Natural killer cell (primary cell): ENCODE data around the gene PUDP. TPM values are rescaled to one million over a fixed set of nuclear protein-coding genes. Genes with fewer than 3 reads are reported as not detected.
A peak's percentile ranks its signal among the peaks of the same experiment; 100 is the strongest.

Source experiments
- ATAC-seq, 3 donors: fragments of 150-1000 bp in 2 of 3; fragments of 200-7000 bp in 1 of 3; cut with Tn5 transposase; 1 replicate in 1 of 3; 2 replicates in 2 of 3; pipeline ENCODE4 v1.10.0; 2021; ENCODE audit warnings: mild to moderate bottlenecking in 2 of 3, moderate library complexity in 2 of 3
- DNase-seq, 2 donors: peaks; one replicate each; pipeline versions ENCODE4 v3.0.0 to v3.0.0-alpha.2; 2013 to 2021; ENCODE audit warnings: mixed read lengths in 1 of 2
- H3K27ac ChIP-seq: one replicate; pipeline ENCODE4 v1.5.1; 2013; ENCODE audit warnings: mild to moderate bottlenecking, low read length
- H3K27me3 ChIP-seq: one replicate; pipeline ENCODE4 v1.6.1; 2013; ENCODE audit warnings: low read length; ENCODE audit not compliant: control insufficient read depth, insufficient read depth
- H3K36me3 ChIP-seq: one replicate; pipeline ENCODE4 v1.6.1; 2013; ENCODE audit warnings: low read length; ENCODE audit not compliant: control insufficient read depth, insufficient read depth
- H3K4me1 ChIP-seq: one replicate; pipeline ENCODE4 v1.6.1; 2013; ENCODE audit warnings: low read length; ENCODE audit not compliant: control insufficient read depth, insufficient read depth
- H3K4me3 ChIP-seq: one replicate; pipeline ENCODE4 v1.5.1; 2013; ENCODE audit warnings: low read length
- H3K9me3 ChIP-seq: one replicate; pipeline ENCODE4 v1.6.1; 2013; ENCODE audit warnings: low read length; ENCODE audit not compliant: control insufficient read depth, insufficient read depth
- H3K27ac Mint-ChIP-seq, 2 donors: one replicate each; pipeline ENCODE4 v1.8.0; 2022; ENCODE audit warnings: mild to moderate bottlenecking in 2 of 2, mixed read lengths in 2 of 2, moderate library complexity in 1 of 2
- H3K27me3 Mint-ChIP-seq, 2 donors: one replicate each; pipeline ENCODE4 v1.8.0; 2022; ENCODE audit warnings: low read depth in 2 of 2, mixed read lengths in 2 of 2
- H3K36me3 Mint-ChIP-seq: one replicate; pipeline ENCODE4 v1.8.0; 2022; ENCODE audit warnings: mixed read lengths
- H3K4me1 Mint-ChIP-seq, 2 donors: one replicate each; pipeline ENCODE4 v1.8.0; 2022; ENCODE audit warnings: mixed read lengths in 2 of 2
- H3K4me3 Mint-ChIP-seq: one replicate; pipeline ENCODE4 v1.8.0; 2022; ENCODE audit warnings: mild to moderate bottlenecking, moderate library complexity, mixed read lengths
- H3K9me3 Mint-ChIP-seq, 2 donors: one replicate each; pipeline ENCODE4 v1.8.0; 2022; ENCODE audit warnings: mixed read lengths in 2 of 2
- CTCF ChIP-seq: fragments of 200-600 bp; IDR thresholded peaks from one replicate; pipeline ENCODE4 v1.8.0; 2022; ENCODE audit warnings: antibody characterized with exemption
- WGBS: methylation state at CpG from one replicate; pipeline ENCODE4 v1.1.7; 2013; ENCODE audit warnings: missing lambda C conversion rate; ENCODE audit not compliant: insufficient coverage; 5-methylcytosine and 5-hydroxymethylcytosine counted together
- intact Hi-C: fragments of 100-400 bp; cut with micrococcal nuclease; formaldehyde crosslinking; loops from one replicate; pipeline ENCODE4 v1.14.2; 2022
- total RNA-seq, 4 donors: library from RNA; stranded (reverse); fragments of 120-200 nt in 1 of 4; gene quantifications; one replicate each; pipeline versions ENCODE4 v1.2.3 to v1.2.4, GENCODE V29; 2013 to 2022

PUDP gene
- total RNA-seq, 3 donors from 2014 or later (not counting 1 experiment from before 2014, with no cell fraction given), result 5.4 to 11.4 (median 5.6) TPM

GRCh38 chrX:7065473-7065872 is 82.5 kb downstream of the PUDP start:
- intact Hi-C loops, result no loop called here
- no peaks in the 10 kb centered on the region for H3K36me3 ChIP-seq

GRCh38 chrX:7062903-7063302 is 85.0 kb downstream of the PUDP start:
- H3K4me3 Mint-ChIP-seq, result no peak overlapping the region
- intact Hi-C loops, result no loop called here
- H3K9me3 ChIP-seq, result no peaks in the 10 kb centered on the region
- no peaks in the 10 kb centered on the region for H3K9me3 Mint-ChIP-seq
- no peak overlapping the region for H3K4me3 ChIP-seq
- WGBS, result no CpG with 5 or more reads among the region's 1 CpG
- TF ChIP-seq CTCF, result no peak
- no peaks in the 10 kb centered on the region for H3K36me3 ChIP-seq
- no peak overlapping the region for H3K27ac ChIP-seq
- DNase-seq (no peak), ATAC-seq (no peak)
- no peaks in the 10 kb centered on the region for H3K27me3 ChIP-seq
- no peaks in the 10 kb centered on the region for H3K27me3 Mint-ChIP-seq
- H3K36me3 Mint-ChIP-seq, result peaks cover 8% of the 10 kb centered on the region
- peaks cover 10% of the 10 kb centered on the region for H3K4me1 ChIP-seq
- H3K27ac Mint-ChIP-seq, result peak overlapping the region in 1 of 2 donors; percentile 14
- peaks cover 26 to 30% of the 10 kb centered on the region in 2 donors for H3K4me1 Mint-ChIP-seq

More at GRCh38 chrX:7065473-7065872, 82.5 kb downstream of the PUDP start:
- ATAC-seq, result no peak
- Mint-ChIP-seq H3K36me3 (no peaks in the 10 kb centered on the region), H3K27ac (no peak overlapping the region), H3K9me3 (no peaks in the 10 kb centered on the region), H3K4me3 (no peak overlapping the region), H3K4me1 (peaks cover 33 to 37% of the 10 kb centered on the region in 2 donors), H3K27me3 (no peaks in the 10 kb centered on the region)
- TF ChIP-seq CTCF, result no peak
- WGBS, result 93% methylated on average over 6 of the region's 8 CpGs
- no peak for DNase-seq
- Histone ChIP-seq H3K27ac (no peak overlapping the region), H3K4me3 (no peak overlapping the region), H3K9me3 (no peaks in the 10 kb centered on the region), H3K4me1 (peaks cover 16% of the 10 kb centered on the region), H3K27me3 (no peaks in the 10 kb centered on the region)

GRCh38 chrX:7062276-7062675 is 85.7 kb downstream of the PUDP start:
- WGBS, result 96% methylated on average over 1 of the region's 1 CpG
- Mint-ChIP-seq H3K36me3 (peaks cover 8% of the 10 kb centered on the region), H3K27ac (peak overlapping the region in 1 of 2 donors; percentile 63), H3K27me3 (no peaks in the 10 kb centered on the region), H3K4me1 (peaks cover 28 to 34% of the 10 kb centered on the region in 2 donors), H3K4me3 (no peak overlapping the region), H3K9me3 (no peaks in the 10 kb centered on the region)
- H3K4me3 ChIP-seq, result no peak overlapping the region
- peaks cover 10% of the 10 kb centered on the region for H3K4me1 ChIP-seq
- no peak for TF ChIP-seq CTCF
- H3K9me3 ChIP-seq, result no peaks in the 10 kb centered on the region
- ATAC-seq (no peak), DNase-seq (no peak)
- no peaks in the 10 kb centered on the region for H3K36me3 ChIP-seq
- H3K27me3 ChIP-seq, result no peaks in the 10 kb centered on the region
- no peak overlapping the region for H3K27ac ChIP-seq
- intact Hi-C loops, result no loop called here

GRCh38 chrX:7061429-7061828 is 86.5 kb downstream of the PUDP start:
- H3K4me3 Mint-ChIP-seq, result no peak overlapping the region
- DNase-seq (no peak), ATAC-seq (no peak)
- Histone ChIP-seq H3K27ac (no peak overlapping the region), H3K27me3 (no peaks in the 10 kb centered on the region), H3K9me3 (no peaks in the 10 kb centered on the region), H3K4me1 (peaks cover 10% of the 10 kb centered on the region), H3K36me3 (no peaks in the 10 kb centered on the region), H3K4me3 (no peak overlapping the region)
- no peaks in the 10 kb centered on the region for H3K27me3 Mint-ChIP-seq
- H3K27ac Mint-ChIP-seq, result no peak overlapping the region
- intact Hi-C loops, result no loop called here
- peaks cover 8% of the 10 kb centered on the region for H3K36me3 Mint-ChIP-seq
- no peak for TF ChIP-seq CTCF
- no peaks in the 10 kb centered on the region for H3K9me3 Mint-ChIP-seq
- H3K4me1 Mint-ChIP-seq, result peaks cover 31 to 36% of the 10 kb centered on the region in 2 donors
- no CpG with 5 or more reads among the region's 2 CpGs for WGBS
